HG03442 (cell line): ENCODE measurements around the gene CIDEA.
"Not testable (repeated sequence)": the region's sequence is repeated elsewhere in the genome, so short reads cannot be mapped to it uniquely, and the experiment has no call there.

Source experiments
- ATAC-seq: cut with Tn5 transposase; IDR thresholded peaks from one replicate; pipeline ENCODE4 v1.9.1; 2021; ENCODE audit warnings: mild to moderate bottlenecking, moderate library complexity; ENCODE audit not compliant: unreplicated experiment

CIDEA gene

GRCh38 chr18:12238826-12239225 lies 15.3 kb upstream of the CIDEA start:
- ATAC-seq = no peak

DNA sequence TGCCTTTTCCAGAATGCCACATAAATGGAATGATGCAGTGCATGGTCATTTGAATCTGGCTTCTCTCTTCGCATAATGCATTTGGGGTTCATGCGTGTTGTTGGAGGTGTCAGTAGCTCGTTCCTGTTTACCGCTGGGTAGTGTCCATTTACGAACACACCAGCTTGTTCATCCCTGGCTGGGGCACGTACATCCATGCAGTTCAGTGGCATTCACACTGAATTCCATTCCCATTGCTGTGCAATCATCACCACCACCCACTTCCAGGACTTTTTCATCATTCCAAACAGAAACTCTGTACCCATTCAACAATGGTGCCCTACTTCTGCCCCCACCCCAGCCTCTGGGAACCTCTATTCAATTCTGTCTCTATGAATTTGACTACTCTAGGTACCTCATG lies 14.7 kb upstream of the CIDEA start:
- ATAC-seq = no peak

GRCh38 chr18:12242658-12243260 lies 11.4 kb upstream of the CIDEA start:
- ATAC-seq = no peak

DNA sequence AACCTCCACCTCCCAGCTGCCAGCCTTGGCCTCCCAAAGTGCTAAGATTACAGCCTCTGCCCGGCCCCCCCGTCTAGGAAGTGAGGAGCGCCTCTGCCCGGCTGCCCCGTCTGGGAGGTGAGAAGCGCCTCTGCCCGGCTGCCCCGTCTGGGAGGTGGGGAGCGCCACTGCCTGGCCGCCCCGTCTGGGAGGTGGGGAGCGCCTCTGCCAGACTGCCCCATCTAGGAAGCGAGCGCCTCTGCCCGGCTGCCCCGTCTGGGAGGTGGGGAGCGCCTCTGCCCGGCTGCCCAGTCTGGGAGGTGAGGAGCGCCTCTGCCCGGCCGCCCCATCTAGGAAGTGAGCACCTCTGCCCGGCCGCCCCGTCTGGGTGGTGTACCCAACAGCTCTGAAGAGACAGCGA lies 10.9 kb upstream of the CIDEA start:
- not testable (repeated sequence) for ATAC-seq

- ATAC-seq = no peak
These were observed 8.4 kb upstream of the CIDEA start for GRCh38 chr18:12245793-12246135.

DNA sequence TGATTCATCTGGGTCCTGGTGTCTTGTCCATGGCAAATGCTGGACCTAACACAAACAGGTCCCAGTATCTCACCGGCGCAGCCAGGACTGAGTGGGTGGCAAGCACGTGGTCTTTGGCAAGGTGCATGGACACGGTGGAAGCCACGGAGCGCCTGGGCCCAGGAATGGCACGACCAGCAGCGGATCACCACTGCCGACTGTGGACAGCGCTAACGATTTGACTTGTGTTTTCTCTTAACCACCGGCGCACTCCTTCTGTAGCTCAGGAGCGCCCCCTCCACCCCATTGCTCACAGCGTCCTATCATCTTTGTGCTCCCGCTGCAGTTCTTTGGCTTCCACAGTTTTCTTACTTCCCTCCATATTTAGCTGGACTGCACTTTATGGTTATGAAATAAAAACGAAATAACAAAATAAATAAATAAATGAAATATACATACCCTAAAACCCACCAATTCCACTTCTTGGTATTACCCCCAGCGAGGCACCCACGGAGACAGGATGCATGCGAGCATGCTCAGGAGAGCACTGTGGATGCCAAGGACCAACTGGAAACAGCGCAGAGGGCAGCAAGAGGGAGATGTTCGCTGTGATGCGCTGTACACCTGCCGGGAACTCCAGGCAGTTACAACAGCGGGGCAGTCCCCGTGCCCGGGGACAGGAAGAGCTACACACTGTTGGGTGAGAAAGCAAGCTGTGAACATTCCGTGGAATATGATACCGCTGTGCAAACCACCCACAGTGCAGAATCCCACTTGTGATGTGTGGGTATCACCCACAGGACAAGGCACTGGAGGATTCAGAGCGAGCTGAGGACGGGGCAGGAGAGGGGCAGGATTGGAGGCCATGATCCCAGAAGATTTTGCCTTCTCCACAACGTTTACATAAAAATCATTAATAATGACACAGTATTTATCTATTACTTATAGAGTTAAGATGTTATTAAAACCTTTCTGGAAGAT lies 7.0 kb upstream of the CIDEA start:
- no peak for ATAC-seq

GRCh38 chr18:12247946-12248345 lies 6.2 kb upstream of the CIDEA start:
- no peak for ATAC-seq

- no peak for ATAC-seq
These were observed 5.0 kb upstream of the CIDEA start for GRCh38 chr18:12248926-12249720.

- no peak for ATAC-seq
These were observed 2.9 kb upstream of the CIDEA start for GRCh38 chr18:12251311-12251710.

GRCh38 chr18:12252061-12252460 lies 2.1 kb upstream of the CIDEA start:
- ATAC-seq = no peak

GRCh38 chr18:12253027-12253426 lies 1.1 kb upstream of the CIDEA start:
- no peak for ATAC-seq

DNA sequence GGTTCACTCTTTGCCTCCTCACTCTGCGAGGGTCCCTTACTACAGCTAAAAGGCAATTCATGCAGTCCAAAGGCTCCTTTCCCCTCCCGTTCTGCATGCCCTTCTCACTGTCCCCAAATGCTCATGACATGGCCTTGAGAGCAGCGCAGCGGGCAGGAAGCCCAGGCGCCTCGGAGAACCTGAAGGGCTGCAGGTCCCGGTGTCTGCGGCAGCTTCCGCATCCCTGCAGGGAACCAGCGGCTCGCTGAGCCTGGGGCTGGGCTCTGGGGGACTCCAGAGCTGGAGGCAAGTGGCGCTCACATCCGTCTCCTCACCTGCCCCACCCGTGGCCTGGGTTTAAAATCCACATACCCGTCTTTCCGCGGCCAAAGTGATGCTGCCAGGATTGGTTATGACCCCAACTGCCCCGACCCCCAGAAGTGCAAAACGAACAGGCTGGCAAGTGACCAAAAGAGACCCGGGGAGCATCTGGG lies 462 bp upstream of the CIDEA start:
- ATAC-seq = no peak

DNA sequence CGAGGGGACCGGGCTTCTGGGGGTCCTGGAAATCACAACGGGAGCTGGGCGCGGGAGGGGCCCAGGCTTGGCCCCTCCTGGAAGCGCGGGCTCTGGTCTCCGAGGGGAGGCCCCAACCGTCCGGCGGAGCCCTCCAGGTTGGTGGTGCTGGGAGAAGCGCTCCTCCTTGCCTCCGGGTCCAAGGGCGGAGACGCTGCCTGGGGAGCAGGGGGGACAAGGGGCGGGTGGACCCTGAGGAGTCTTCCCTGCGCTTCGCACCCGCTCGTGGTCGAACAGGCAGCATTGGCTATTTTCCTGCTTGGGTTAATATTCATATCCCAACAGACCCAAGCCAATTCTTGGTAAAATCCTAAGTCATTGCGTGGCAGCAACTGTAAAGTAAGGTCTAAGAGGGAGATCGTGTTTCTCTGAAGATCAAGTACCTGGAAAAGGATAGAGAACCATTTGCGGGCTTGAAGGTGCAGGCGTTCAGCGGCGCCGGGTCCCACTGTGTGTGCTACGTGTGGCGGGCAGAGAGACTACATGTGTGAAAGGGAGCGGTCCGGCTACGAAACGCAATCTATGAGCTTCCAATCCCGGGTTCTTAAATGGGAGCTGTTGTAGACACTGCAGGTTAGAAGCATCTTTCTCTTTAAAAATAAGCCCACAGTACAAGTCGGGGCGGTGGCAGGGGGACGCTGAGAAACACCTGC lies 805 bp downstream of the CIDEA start:
- ATAC-seq = no peak

- ATAC-seq = no peak
These were observed 1.5 kb downstream of the CIDEA start for GRCh38 chr18:12255626-12256026.

- ATAC-seq = no peak
These were observed 2.8 kb downstream of the CIDEA start for GRCh38 chr18:12256951-12257350.

GRCh38 chr18:12257996-12258718 lies 4.0 kb downstream of the CIDEA start:
- ATAC-seq = no peak

DNA sequence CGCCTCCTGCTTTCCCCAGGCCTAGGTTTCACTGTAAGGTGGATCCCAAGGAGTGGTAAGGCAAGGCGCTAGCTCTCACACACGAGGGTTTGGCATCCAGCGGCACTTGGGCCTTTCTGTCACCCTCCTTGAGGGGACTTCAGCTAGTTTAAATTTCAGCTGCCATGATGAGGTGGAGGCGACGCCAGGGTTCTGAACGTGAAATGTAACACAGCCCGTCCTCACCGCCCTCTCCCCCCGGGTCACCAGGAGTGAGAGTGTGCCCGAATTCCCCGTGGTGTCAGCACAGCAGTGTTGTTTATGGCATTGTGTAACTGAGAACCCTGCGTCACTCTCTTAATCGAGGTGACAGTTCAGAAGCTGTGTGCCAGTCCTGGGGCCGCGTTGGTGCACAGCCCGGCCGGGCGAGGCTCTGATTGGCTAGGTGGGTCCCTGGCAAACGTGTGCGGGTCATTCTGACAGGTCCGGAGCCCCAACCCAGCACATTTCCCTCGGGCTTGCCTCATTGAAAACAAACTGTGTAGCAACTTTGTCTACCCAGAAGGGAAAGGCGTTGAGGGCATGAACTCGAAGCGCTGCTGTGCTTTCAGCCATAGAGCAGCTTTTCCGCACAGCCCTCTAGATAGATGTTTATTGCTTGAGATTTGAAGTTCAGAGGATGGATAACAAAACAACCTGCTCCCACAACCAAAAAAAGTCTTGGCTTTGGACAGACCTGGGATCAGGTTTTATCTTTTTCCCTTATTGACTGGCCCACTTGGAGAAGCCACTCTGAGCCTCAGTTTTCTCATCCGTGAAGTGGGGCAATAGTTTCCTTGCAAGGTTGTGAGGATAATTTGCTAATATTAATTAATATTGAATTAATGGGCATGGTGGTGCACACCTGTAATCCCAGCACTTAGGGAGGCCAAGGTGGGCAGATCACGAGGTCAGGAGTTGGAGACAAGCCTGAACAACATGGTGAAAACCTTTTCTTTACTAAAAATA lies 4.9 kb downstream of the CIDEA start:
- ATAC-seq = no peak

DNA sequence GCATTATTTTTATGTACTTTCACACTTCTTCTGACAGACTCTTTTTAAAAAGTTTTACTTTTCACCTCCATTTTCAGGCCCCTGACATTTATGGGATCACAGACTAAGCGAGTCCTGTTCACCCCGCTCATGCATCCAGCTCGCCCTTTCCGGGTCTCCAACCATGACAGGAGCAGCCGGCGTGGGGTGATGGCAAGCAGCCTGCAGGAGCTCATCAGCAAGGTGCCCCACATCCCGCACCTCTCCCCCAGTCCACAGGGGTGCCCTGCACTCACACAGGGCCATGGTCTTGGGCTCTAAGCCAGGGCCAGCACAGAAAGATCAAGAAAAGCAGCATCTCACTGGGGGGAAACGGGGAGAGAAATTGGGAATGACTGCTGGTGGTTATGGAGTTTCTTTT lies 8.6 kb downstream of the CIDEA start:
- ATAC-seq = no peak

GRCh38 chr18:12264864-12265263 lies 10.7 kb downstream of the CIDEA start:
- ATAC-seq = no peak
